DMS 273 treated with DMSO at 0.1 percent for 48 hours (cell line): Measurements from ENCODE around the gene EPN2.
"Not testable (repeated sequence)": the region's sequence is repeated elsewhere in the genome, so short reads cannot be mapped to it uniquely, and the experiment has no call there.

Source experiments
- DNase-seq: peaks from one replicate; lab custom pipeline; 2025; lab: John Stamatoyannopoulos, UW

EPN2 gene

GRCh38 chr17:19345486-19346350 lies 108.6 kb downstream of the EPN2 start:
- DNase-seq: no peak

GRCh38 chr17:19346351-19347255 lies 109.4 kb downstream of the EPN2 start:
- no peak for DNase-seq

GRCh38 chr17:19347323-19348080 lies 110.3 kb downstream of the EPN2 start:
- DNase-seq: no peak

GRCh38 chr17:19348081-19348650 lies 111.0 kb downstream of the EPN2 start:
- DNase-seq: no peak

- DNase-seq: no peak
Observed at GRCh38 chr17:19348806-19349205, 111.6 kb downstream of the EPN2 start.

- DNase-seq: not testable (repeated sequence)
Observed at GRCh38 chr17:19353401-19353800, 116.2 kb downstream of the EPN2 start.

- DNase-seq: no peak
Observed at GRCh38 chr17:19354748-19355147, 117.6 kb downstream of the EPN2 start.

GRCh38 chr17:19357351-19357750 lies 120.2 kb downstream of the EPN2 start:
- DNase-seq: no peak

- no peak for DNase-seq
Observed at GRCh38 chr17:19357761-19358160, 120.6 kb downstream of the EPN2 start.

- DNase-seq: no peak
Observed at GRCh38 chr17:19359151-19359550, 122.0 kb downstream of the EPN2 start.

- DNase-seq: no peak
Observed at GRCh38 chr17:19359856-19360255, 122.7 kb downstream of the EPN2 start.

GRCh38 chr17:19360772-19361171 lies 123.6 kb downstream of the EPN2 start:
- DNase-seq: no peak

GRCh38 chr17:19361326-19361725 lies 124.2 kb downstream of the EPN2 start:
- DNase-seq: no peak

GRCh38 chr17:19361944-19362276 lies 124.7 kb downstream of the EPN2 start:
- no peak for DNase-seq

- DNase-seq: peak; percentile 77
Observed at GRCh38 chr17:19362277-19363113, 125.3 kb downstream of the EPN2 start, which contains the start of gene B9D1. Gene B9D1, minus strand, starts transcription at chr17:19362723. Its CDS starts 154 bp downstream, at chr17:19362569.

GRCh38 chr17:19363114-19363438 lies 125.9 kb downstream of the EPN2 start:
- DNase-seq: no peak

- DNase-seq: no peak
Observed at GRCh38 chr17:19363460-19364035, 126.4 kb downstream of the EPN2 start.

GRCh38 chr17:19364699-19365498 lies 127.7 kb downstream of the EPN2 start:
- peak; percentile 75 for DNase-seq

GRCh38 chr17:19365499-19365817 lies 128.3 kb downstream of the EPN2 start:
- DNase-seq: no peak
